Measurements from ENCODE around the gene GPR171. TPM values are rescaled to one million over a fixed set of nuclear protein-coding genes. Genes with fewer than 3 reads are reported as not detected.

Gene GPR171
- total and polyA plus RNA-seq, 2 of the 13 experiments (the other 11 are each of a cell fraction or from before 2014, with no cell fraction given), result not detected

GRCh38 chr3:151197981-151198767 is 4.8 kb downstream of the GPR171 start (continued):
- TF ChIP-seq DRAP1 (CRISPR knock-in tag; IDR thresholded peaks at IDR 0.05) (peak; percentile 36), ZNF460 (CRISPR knock-in tag; IDR thresholded peaks at IDR 0.05; ENCODE audit: borderline replicate concordance) (no peak), ZNF891 (CRISPR knock-in tag; IDR thresholded peaks at IDR 0.05) (no peak), CBX5 (CRISPR knock-in tag; IDR thresholded peaks at IDR 0.05; ENCODE audit: borderline replicate concordance) (peak; percentile 71; the same call in 1 of the 2 replicates), ZNF644 (CRISPR knock-in tag; IDR thresholded peaks at IDR 0.05; ENCODE audit: low read depth) (peak; percentile 79), DNMT3B (CRISPR knock-in tag; conservative IDR thresholded peaks at IDR 0.05) (no peak; the same call in 1 of the 2 replicates), ZSCAN22 (CRISPR knock-in tag; IDR thresholded peaks at IDR 0.05) (no peak), ZNF83 (CRISPR knock-in tag; IDR thresholded peaks at IDR 0.05; ENCODE audit: borderline replicate concordance) (no peak), ZNF639 (CRISPR knock-in tag; conservative IDR thresholded peaks at IDR 0.05) (no peak), ZBTB14 (CRISPR knock-in tag; IDR thresholded peaks at IDR 0.05) (no peak), RFX1 (IDR thresholded peaks at IDR 0.05) (no peak), MLX (CRISPR knock-in tag; IDR thresholded peaks at IDR 0.05) (peak; percentile 76; the same call in 1 of the 2 replicates), ZNF230 (CRISPR knock-in tag; IDR thresholded peaks at IDR 0.05) (no peak), ZBTB8A (CRISPR knock-in tag; IDR thresholded peaks at IDR 0.05; ENCODE audit: borderline replicate concordance, low read depth) (no peak), KLF15 (CRISPR knock-in tag; IDR thresholded peaks at IDR 0.05; ENCODE audit: borderline replicate concordance) (no peak), ZNF776 (CRISPR knock-in tag; IDR thresholded peaks at IDR 0.05) (no peak), ZXDC (CRISPR knock-in tag; IDR thresholded peaks at IDR 0.05) (no peak), ZNF292 (CRISPR knock-in tag; IDR thresholded peaks at IDR 0.05; ENCODE audit: borderline replicate concordance, low read depth) (peak; percentile 63; the same call in 1 of the 2 replicates), HNRNPUL1 (IDR thresholded peaks at IDR 0.05; ENCODE audit: low read depth, low read length) (no peak; the same call in 1 of the 2 replicates), ZNF264 (CRISPR knock-in tag; IDR thresholded peaks at IDR 0.05) (peak; percentile 57; the same call in 1 of the 2 replicates), ZNF441 (CRISPR knock-in tag; IDR thresholded peaks at IDR 0.05; ENCODE audit: borderline replicate concordance) (peak; percentile 44; the same call in 1 of the 2 replicates), SCMH1 (CRISPR knock-in tag; IDR thresholded peaks at IDR 0.05; ENCODE audit: borderline replicate concordance) (no peak)

Data from HepG2 (cell line).